ENCODE results near the gene TP63. TPM values are rescaled to one million over a fixed set of nuclear protein-coding genes. Genes with fewer than 3 reads are reported as not detected.

The TP63 gene
- total RNA-seq, 1 donor from 2014 or later = 144 TPM

GRCh38 chr3:189787191-189787590, 156.0 kb downstream of the TP63 start:
- no peak for DNase-seq (ENCODE audit: extremely low spot score in 2 of 2)
- Histone ChIP-seq H3K4me3 (no peak overlapping the region), H3K27me3 (no peaks in the 10 kb centered on the region), H3K4me1 (peaks cover 9% of the 10 kb centered on the region), H3K27ac (no peak overlapping the region), H3K36me3 (no peaks in the 10 kb centered on the region), H3K9me3 (no peaks in the 10 kb centered on the region)
- intact Hi-C loops (cut with DNase I) = no loop called here
- no peak for TF ChIP-seq POLR2AphosphoS5 (IDR thresholded peaks at IDR 0.05; ENCODE audit: insufficient read depth in 1 of 2, low read depth in 1 of 2)

GRCh38 chr3:189787632-189788031, 156.4 kb downstream of the TP63 start:
- Histone ChIP-seq H3K4me1 (peaks cover 9% of the 10 kb centered on the region), H3K9me3 (no peaks in the 10 kb centered on the region), H3K27me3 (no peaks in the 10 kb centered on the region), H3K27ac (no peak overlapping the region), H3K4me3 (no peak overlapping the region), H3K36me3 (no peaks in the 10 kb centered on the region)
- TF ChIP-seq CTCF (IDR thresholded peaks at IDR 0.05) = no peak
- no peak for TF ChIP-seq POLR2AphosphoS5 (IDR thresholded peaks at IDR 0.05; ENCODE audit: insufficient read depth in 1 of 2, low read depth in 1 of 2)
- no peak for TF ChIP-seq POLR2A (IDR thresholded peaks at IDR 0.05)
- no peak for DNase-seq (ENCODE audit: extremely low spot score in 2 of 2)
- intact Hi-C loops (cut with DNase I) = no loop called here

GRCh38 chr3:189789432-189789831, 158.2 kb downstream of the TP63 start:
- intact Hi-C loops (cut with DNase I) = no loop called here
- H3K4me3 ChIP-seq = peak overlapping the region in 1 of 2 donors; percentile 42
- no peaks in the 10 kb centered on the region for H3K27me3 ChIP-seq
- H3K4me1 ChIP-seq = peaks cover 9% of the 10 kb centered on the region
- TF ChIP-seq CTCF (IDR thresholded peaks at IDR 0.05) (no peak), POLR2A (IDR thresholded peaks at IDR 0.05) (peak in 1 of 2 donors; percentile 28), POLR2AphosphoS5 (IDR thresholded peaks at IDR 0.05; ENCODE audit: insufficient read depth in 1 of 2, low read depth in 1 of 2) (no peak)
- no peaks in the 10 kb centered on the region for H3K36me3 ChIP-seq
- no peak for DNase-seq (ENCODE audit: extremely low spot score in 2 of 2)
- H3K27ac ChIP-seq = no peak overlapping the region
- H3K9me3 ChIP-seq = no peaks in the 10 kb centered on the region

GRCh38 chr3:189790658-189791057, 159.5 kb downstream of the TP63 start:
- Histone ChIP-seq H3K9me3 (no peaks in the 10 kb centered on the region), H3K27me3 (no peaks in the 10 kb centered on the region), H3K4me1 (peaks cover 9% of the 10 kb centered on the region), H3K36me3 (no peaks in the 10 kb centered on the region), H3K27ac (peak overlapping the region; percentile 61), H3K4me3 (peak overlapping the region in 1 of 2 donors; percentile 42)
- DNase-seq (ENCODE audit: extremely low spot score in 2 of 2) = no peak
- TF ChIP-seq CTCF (IDR thresholded peaks at IDR 0.05) (no peak), POLR2AphosphoS5 (IDR thresholded peaks at IDR 0.05; ENCODE audit: insufficient read depth in 1 of 2, low read depth in 1 of 2) (no peak), POLR2A (IDR thresholded peaks at IDR 0.05) (no peak)
- intact Hi-C loops (cut with DNase I) = no loop called here

- DNase-seq (ENCODE audit: extremely low spot score in 2 of 2) = no peak
- intact Hi-C loops (cut with DNase I) = no loop called here
- H3K4me1 ChIP-seq = peaks cover 6% of the 10 kb centered on the region
- TF ChIP-seq CTCF (IDR thresholded peaks at IDR 0.05) (no peak), POLR2AphosphoS5 (IDR thresholded peaks at IDR 0.05; ENCODE audit: insufficient read depth in 1 of 2, low read depth in 1 of 2) (no peak), POLR2A (IDR thresholded peaks at IDR 0.05) (no peak)
- peak overlapping the region; percentile 62 for H3K27ac ChIP-seq
- H3K9me3 ChIP-seq = no peaks in the 10 kb centered on the region
- peak overlapping the region in 1 of 2 donors; percentile 42 for H3K4me3 ChIP-seq
- no peaks in the 10 kb centered on the region for H3K27me3 ChIP-seq
- H3K36me3 ChIP-seq = no peaks in the 10 kb centered on the region
Observed at GRCh38 chr3:189792046-189792929, 161.1 kb downstream of the TP63 start.
